Transverse colon (tissue), 4 donors: ENCODE data around the gene TRAPPC10.

Experiments
- POLR2A ChIP-seq: fragments of 450-650 bp; IDR thresholded peaks from one replicate; pipeline ENCODE4 v1.6.1; 2016; ENCODE audit warnings: antibody characterized with exemption, mild to moderate bottlenecking, moderate library complexity
- POLR2AphosphoS5 ChIP-seq, 3 donors: sonication (generic); formaldehyde crosslinking; IDR thresholded peaks; one replicate each; pipeline ENCODE4 v1.6.1; 2016; ENCODE audit warnings: antibody characterized with exemption in 3 of 3
- TF ChIP-seq, protein P1 (sequence below), 5 experiments: fragments of 200-600 bp in 3 of 5; fragments of 450-650 bp in 2 of 5; sonication (generic) in 3 of 5; IDR thresholded peaks; 1 replicate in 2 of 5; 2 replicates in 3 of 5; pipeline ENCODE4 v1.5.1; 2016 to 2017; ENCODE audit warnings: antibody characterized with exemption in 5 of 5, inconsistent platforms in 3 of 5, mild to moderate bottlenecking in 2 of 5, moderate library complexity in 1 of 5

- TF ChIP-seq, protein P1, sequence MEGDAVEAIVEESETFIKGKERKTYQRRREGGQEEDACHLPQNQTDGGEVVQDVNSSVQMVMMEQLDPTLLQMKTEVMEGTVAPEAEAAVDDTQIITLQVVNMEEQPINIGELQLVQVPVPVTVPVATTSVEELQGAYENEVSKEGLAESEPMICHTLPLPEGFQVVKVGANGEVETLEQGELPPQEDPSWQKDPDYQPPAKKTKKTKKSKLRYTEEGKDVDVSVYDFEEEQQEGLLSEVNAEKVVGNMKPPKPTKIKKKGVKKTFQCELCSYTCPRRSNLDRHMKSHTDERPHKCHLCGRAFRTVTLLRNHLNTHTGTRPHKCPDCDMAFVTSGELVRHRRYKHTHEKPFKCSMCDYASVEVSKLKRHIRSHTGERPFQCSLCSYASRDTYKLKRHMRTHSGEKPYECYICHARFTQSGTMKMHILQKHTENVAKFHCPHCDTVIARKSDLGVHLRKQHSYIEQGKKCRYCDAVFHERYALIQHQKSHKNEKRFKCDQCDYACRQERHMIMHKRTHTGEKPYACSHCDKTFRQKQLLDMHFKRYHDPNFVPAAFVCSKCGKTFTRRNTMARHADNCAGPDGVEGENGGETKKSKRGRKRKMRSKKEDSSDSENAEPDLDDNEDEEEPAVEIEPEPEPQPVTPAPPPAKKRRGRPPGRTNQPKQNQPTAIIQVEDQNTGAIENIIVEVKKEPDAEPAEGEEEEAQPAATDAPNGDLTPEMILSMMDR (IDR thresholded peaks at IDR 0.05), result no peak
- TF ChIP-seq POLR2AphosphoS5 (IDR thresholded peaks at IDR 0.05) (no peak), POLR2A (no peak)
Measured at GRCh38 chr21:43983390-43983789, 28.7 kb upstream of the TRAPPC10 start.
